Muscle of leg (tissue), 11 donors: ENCODE data around the gene MDFI. TPM values are rescaled to one million over a fixed set of nuclear protein-coding genes. Genes with fewer than 3 reads are reported as not detected.

Source experiments
- DNase-seq: peaks from one replicate; pipeline ENCODE4 v3.0.0; 2013
- H3K27ac ChIP-seq: one replicate; pipeline ENCODE4 v1.5.1; 2013; ENCODE audit warnings: mild to moderate bottlenecking, low read length, control low read depth
- H3K27me3 ChIP-seq: one replicate; pipeline ENCODE4 v1.6.1; 2013; ENCODE audit warnings: low read length; ENCODE audit not compliant: control insufficient read depth, insufficient read depth
- H3K36me3 ChIP-seq: one replicate; pipeline ENCODE4 v1.6.1; 2013; ENCODE audit warnings: low read length; ENCODE audit not compliant: control insufficient read depth, insufficient read depth
- H3K4me1 ChIP-seq: one replicate; pipeline ENCODE4 v1.6.1; 2013; ENCODE audit warnings: low read length; ENCODE audit not compliant: control insufficient read depth, insufficient read depth
- H3K4me3 ChIP-seq: one replicate; pipeline ENCODE4 v1.5.1; 2013; ENCODE audit warnings: low read length, control low read depth
- H3K9me3 ChIP-seq: replicated peaks from 2 replicates; pipeline ENCODE4 v1.6.1; 2013; ENCODE audit warnings: low read depth, low read length; ENCODE audit not compliant: control insufficient read depth
- WGBS: methylation state at CpG from one replicate; pipeline ENCODE4 v1.1.5; 2013; ENCODE audit warnings: missing lambda C conversion rate; ENCODE audit not compliant: insufficient coverage; 5-methylcytosine and 5-hydroxymethylcytosine counted together
- polyA plus RNA-seq, 8 donors: library from polyadenylated mRNA; unstranded; fragments of 120-200 nt; gene quantifications; one replicate each; pipeline versions ENCODE4 v1.2.1 to v1.2.3, GENCODE V29; 2013; ENCODE audit warnings: inconsistent platforms in 1 of 8, low replicate concordance in 1 of 8; ENCODE audit not compliant: insufficient read length in 8 of 8, insufficient read depth in 1 of 8
- total RNA-seq: library from RNA; stranded (reverse); fragments of 120-200 nt; gene quantifications from one replicate; pipeline ENCODE4 v1.2.4, GENCODE V29; 2013

MDFI gene
- total and polyA plus RNA-seq, 9 donors = 47.7 to 86.3 (median 77.4) TPM

GRCh38 chr6:41626917-41627316 is 11.4 kb upstream of the MDFI start:
- peak; percentile 32 for DNase-seq
- 51% methylated on average over 7 of the region's 8 CpGs for WGBS
- peaks cover 33% of the 10 kb centered on the region for H3K4me1 ChIP-seq
- no peak overlapping the region for H3K27ac ChIP-seq
- no peaks in the 10 kb centered on the region for H3K27me3 ChIP-seq
- H3K4me3 ChIP-seq = no peak overlapping the region
- H3K9me3 ChIP-seq = no peaks in the 10 kb centered on the region
- no peaks in the 10 kb centered on the region for H3K36me3 ChIP-seq

DNA sequence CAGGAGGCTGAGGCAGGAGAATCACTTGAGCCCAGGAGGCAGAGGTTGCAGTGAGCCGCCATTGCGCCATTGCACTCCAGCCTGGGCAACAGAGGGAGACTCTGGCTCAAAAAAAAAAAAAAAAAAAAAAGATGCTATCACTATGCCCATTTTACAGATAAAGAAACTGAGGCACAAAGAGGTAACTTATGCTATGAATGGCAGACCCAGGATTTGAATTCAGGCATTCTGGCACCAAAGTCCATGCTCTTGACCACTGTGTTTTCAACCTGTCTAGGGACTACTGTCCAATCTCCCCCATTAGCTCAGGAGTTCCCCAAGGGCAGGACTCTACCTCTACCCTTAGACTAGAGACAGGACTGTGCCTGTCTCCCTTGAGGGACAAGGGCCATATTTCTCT is 9.1 kb upstream of the MDFI start:
- Histone ChIP-seq H3K27ac (no peak overlapping the region), H3K36me3 (no peaks in the 10 kb centered on the region), H3K4me1 (peaks cover 35% of the 10 kb centered on the region), H3K4me3 (no peak overlapping the region), H3K27me3 (no peaks in the 10 kb centered on the region), H3K9me3 (no peaks in the 10 kb centered on the region)
- WGBS = no CpG with 5 or more reads among the region's 2 CpGs
- DNase-seq = no peak

- H3K4me3 ChIP-seq = no peak overlapping the region
- 58% methylated on average over 3 of the region's 6 CpGs for WGBS
- peaks cover 44% of the 10 kb centered on the region for H3K4me1 ChIP-seq
- H3K27me3 ChIP-seq = no peaks in the 10 kb centered on the region
- no peak for DNase-seq
- no peaks in the 10 kb centered on the region for H3K36me3 ChIP-seq
- no peak overlapping the region for H3K27ac ChIP-seq
- no peaks in the 10 kb centered on the region for H3K9me3 ChIP-seq
Observed at GRCh38 chr6:41630069-41630468, 8.2 kb upstream of the MDFI start.

DNA sequence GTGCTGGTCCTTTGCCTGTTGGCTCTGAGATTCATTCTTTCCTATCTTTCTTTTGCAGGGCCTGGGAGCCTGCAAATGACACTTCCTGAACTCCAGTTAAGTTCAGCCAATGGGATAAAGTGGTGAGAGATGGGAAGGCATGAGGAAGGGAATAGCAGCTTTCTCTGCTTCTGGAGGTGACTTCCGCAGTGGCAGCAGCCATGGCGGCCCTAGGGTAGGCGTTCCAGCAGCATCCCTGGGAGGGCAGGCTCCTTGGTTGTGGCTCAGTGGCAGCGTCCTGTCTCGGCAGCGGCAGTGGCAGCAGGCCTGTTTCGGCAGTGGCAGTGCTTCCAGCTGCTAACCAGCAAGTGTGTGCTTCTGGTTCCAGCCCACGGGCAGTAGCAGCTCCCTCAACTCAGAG is 7.3 kb upstream of the MDFI start:
- H3K27me3 ChIP-seq = no peaks in the 10 kb centered on the region
- H3K4me3 ChIP-seq = no peak overlapping the region
- no peaks in the 10 kb centered on the region for H3K9me3 ChIP-seq
- peaks cover 42% of the 10 kb centered on the region for H3K4me1 ChIP-seq
- no peaks in the 10 kb centered on the region for H3K36me3 ChIP-seq
- H3K27ac ChIP-seq = no peak overlapping the region
- WGBS = 59% methylated on average over 8 of the region's 8 CpGs
- DNase-seq = no peak

- Histone ChIP-seq H3K27me3 (peaks cover 11% of the 10 kb centered on the region), H3K4me1 (peaks cover 45% of the 10 kb centered on the region), H3K27ac (no peak overlapping the region), H3K4me3 (no peak overlapping the region), H3K9me3 (no peaks in the 10 kb centered on the region), H3K36me3 (no peaks in the 10 kb centered on the region)
- DNase-seq = no peak
- WGBS = 76% methylated on average over 2 of the region's 2 CpGs
Observed at GRCh38 chr6:41633056-41633634, 5.1 kb upstream of the MDFI start.

DNA sequence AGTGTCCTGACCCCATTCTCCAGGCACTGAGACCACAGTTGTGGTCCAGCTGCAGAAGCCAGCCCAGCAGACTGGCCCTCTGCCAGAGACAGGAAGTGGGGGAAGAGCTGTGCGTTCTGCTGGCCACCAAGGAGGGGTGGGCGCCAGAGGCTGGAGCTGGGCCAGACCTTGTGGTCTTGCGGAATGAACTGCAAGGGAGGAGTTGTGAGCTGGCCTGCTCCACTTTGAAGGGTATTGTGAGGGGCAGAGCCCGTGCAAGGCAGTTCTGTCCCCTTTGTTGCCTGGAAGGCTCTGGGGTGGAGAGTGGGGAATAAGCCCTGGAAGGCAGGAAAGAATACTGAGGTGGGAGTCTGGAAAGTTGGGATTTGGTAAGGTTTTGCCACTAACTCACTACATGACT is 3.6 kb upstream of the MDFI start:
- 3% methylated on average over 4 of the region's 4 CpGs for WGBS
- peaks cover 53% of the 10 kb centered on the region for H3K4me1 ChIP-seq

GRCh38 chr6:41635365-41635764 is 2.9 kb upstream of the MDFI start:
- H3K4me1 ChIP-seq = peaks cover 55% of the 10 kb centered on the region
- WGBS = 83% methylated on average over 3 of the region's 6 CpGs
- H3K9me3 ChIP-seq = no peaks in the 10 kb centered on the region
- no peaks in the 10 kb centered on the region for H3K36me3 ChIP-seq
- no peak overlapping the region for H3K27ac ChIP-seq
- no peak for DNase-seq
- H3K27me3 ChIP-seq = peaks cover 11% of the 10 kb centered on the region
- no peak overlapping the region for H3K4me3 ChIP-seq

More for the DNA sequence above, 3.6 kb upstream of the MDFI start:
- Histone ChIP-seq H3K27me3 (peaks cover 11% of the 10 kb centered on the region), H3K27ac (no peak overlapping the region), H3K9me3 (no peaks in the 10 kb centered on the region), H3K4me3 (no peak overlapping the region), H3K36me3 (no peaks in the 10 kb centered on the region)
- peak; percentile 72 for DNase-seq

- WGBS = 14% methylated on average over 31 of the region's 31 CpGs
- Histone ChIP-seq H3K27me3 (peaks cover 11% of the 10 kb centered on the region), H3K4me1 (peaks cover 61% of the 10 kb centered on the region), H3K27ac (no peak overlapping the region), H3K36me3 (peaks cover 11% of the 10 kb centered on the region), H3K4me3 (peak overlapping the region; percentile 78), H3K9me3 (no peaks in the 10 kb centered on the region)
- peak; percentile 45 for DNase-seq
Observed at GRCh38 chr6:41636833-41637193, 1.5 kb upstream of the MDFI start.

DNA sequence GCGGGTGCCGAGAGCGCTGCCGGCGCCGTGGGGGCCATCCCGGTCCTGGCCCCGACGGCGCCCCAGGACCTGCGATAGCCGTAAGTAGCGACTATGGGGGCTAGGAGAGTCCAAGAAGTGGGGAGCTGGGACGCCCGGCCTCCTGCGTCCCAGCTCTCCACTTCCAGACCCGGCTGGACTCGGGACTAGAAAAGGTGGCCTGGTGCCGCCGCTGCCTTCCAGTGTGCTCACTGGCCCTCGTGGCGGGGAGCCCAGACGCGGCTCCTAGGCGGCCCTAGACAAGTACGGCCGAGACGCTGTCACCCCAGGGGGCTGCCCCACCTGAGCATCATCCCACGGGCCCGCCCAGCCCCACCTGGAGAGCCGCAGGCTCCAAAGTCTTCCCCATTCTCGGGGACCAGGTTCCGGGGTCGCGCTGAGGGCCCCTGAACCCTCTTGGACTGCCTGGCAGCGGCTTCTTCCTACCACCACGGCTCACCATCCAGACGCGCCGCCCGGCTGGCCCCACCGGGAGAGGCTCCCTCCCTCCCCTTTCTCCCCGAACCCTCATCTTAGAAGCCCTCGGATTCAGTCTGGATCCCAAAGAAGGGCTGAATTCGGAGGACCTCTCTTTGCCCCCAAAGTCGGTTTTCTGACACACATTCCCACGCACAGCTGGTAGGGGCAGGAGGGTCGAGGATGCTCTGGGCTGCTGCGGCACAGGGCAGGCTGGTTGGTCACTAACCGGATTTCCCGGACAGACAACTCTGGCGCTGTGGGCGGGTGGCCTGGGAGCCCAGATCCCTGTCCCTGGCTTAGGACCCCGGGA is 870 bp upstream of the MDFI start:
- H3K4me1 ChIP-seq = peaks cover 67% of the 10 kb centered on the region
- peak overlapping the region; percentile 89 for H3K27ac ChIP-seq
- peaks cover 11% of the 10 kb centered on the region for H3K27me3 ChIP-seq
- no peaks in the 10 kb centered on the region for H3K9me3 ChIP-seq
- DNase-seq = no peak
- H3K36me3 ChIP-seq = peaks cover 12% of the 10 kb centered on the region
- 3% methylated on average over 31 of the region's 54 CpGs for WGBS
- H3K4me3 ChIP-seq = peak overlapping the region; percentile 78

- H3K27ac ChIP-seq = peak overlapping the region; percentile 92
Observed at GRCh38 chr6:41638935-41639808, 904 bp downstream of the MDFI start.

More at GRCh38 chr6:41638935-41639808, 904 bp downstream of the MDFI start:
- DNase-seq = peak; percentile 92
- H3K9me3 ChIP-seq = no peaks in the 10 kb centered on the region
- peaks cover 15% of the 10 kb centered on the region for H3K36me3 ChIP-seq
- WGBS = 4% methylated on average over 15 of the region's 40 CpGs
- H3K27me3 ChIP-seq = peaks cover 11% of the 10 kb centered on the region
- H3K4me1 ChIP-seq = peaks cover 81% of the 10 kb centered on the region
- H3K4me3 ChIP-seq = peak overlapping the region; percentile 78
